Measurements from ENCODE around the gene LEMD3.

The LEMD3 gene
- 111 to 131 (median 123) reads per million in 3 donors for total RNA-seq

DNA sequence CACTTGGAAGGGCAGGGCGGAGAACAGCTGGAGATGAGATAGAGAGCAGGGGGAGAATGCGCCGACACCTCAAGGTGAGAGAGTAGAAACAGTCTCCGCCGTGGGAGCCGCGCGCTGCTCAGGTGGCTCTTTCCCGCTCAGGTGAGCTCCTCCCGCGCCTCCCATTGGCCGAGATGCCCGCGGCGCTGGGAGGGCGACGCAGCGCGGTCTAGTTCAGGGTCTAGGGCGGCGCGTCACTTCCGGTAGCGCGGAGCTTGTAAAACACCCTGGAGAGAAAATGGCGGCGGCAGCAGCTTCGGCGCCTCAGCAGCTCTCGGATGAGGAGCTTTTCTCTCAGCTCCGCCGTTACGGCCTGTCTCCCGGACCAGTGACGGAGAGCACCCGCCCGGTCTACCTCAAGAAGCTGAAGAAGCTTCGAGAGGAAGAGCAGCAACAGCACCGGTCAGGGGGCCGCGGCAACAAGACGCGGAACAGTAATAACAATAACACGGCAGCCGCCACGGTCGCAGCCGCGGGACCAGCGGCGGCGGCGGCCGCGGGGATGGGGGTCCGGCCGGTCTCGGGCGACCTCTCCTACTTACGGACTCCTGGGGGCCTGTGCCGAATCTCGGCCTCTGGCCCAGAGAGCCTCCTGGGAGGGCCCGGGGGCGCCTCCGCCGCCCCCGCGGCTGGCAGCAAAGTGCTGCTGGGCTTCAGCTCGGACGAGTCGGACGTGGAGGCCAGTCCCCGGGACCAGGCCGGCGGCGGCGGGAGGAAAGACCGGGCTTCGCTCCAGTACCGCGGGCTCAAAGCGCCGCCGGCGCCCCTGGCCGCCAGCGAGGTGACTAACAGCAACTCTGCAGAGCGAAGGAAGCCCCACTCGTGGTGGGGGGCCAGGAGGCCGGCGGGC, at the start of gene LEMD3:
TSS of gene LEMD3 (plus strand) at position 264 of the 889 bp plus-strand sequence. CDS start at position 278, 14 bp downstream.
- Histone ChIP-seq H3K9me3 (ENCODE audit: control insufficient read depth, low read length) (no peaks in the 10 kb centered on the region), H3K4me1 (ENCODE audit: control insufficient read depth, insufficient read depth, low read length, poor library complexity, severe bottlenecking) (peaks cover 35% of the 10 kb centered on the region), H3K4me3 (ENCODE audit: insufficient read depth, low read depth, low read length, poor library complexity, severe bottlenecking) (peak within 1 kb of the TSS; percentile 89), H3K27ac (ENCODE audit: insufficient read depth, low read length, poor library complexity, severe bottlenecking) (peak within 1 kb of the TSS; percentile 89), H3K36me3 (ENCODE audit: control insufficient read depth, insufficient read depth, low read length) (no peaks in the 10 kb centered on the region), H3K27me3 (replicated peaks; ENCODE audit: control insufficient read depth, insufficient read depth, low read length, poor library complexity, severe bottlenecking) (no peaks in the 10 kb centered on the region)
- peak; percentile 91 to 93 (median 92) for DNase-seq

DNA sequence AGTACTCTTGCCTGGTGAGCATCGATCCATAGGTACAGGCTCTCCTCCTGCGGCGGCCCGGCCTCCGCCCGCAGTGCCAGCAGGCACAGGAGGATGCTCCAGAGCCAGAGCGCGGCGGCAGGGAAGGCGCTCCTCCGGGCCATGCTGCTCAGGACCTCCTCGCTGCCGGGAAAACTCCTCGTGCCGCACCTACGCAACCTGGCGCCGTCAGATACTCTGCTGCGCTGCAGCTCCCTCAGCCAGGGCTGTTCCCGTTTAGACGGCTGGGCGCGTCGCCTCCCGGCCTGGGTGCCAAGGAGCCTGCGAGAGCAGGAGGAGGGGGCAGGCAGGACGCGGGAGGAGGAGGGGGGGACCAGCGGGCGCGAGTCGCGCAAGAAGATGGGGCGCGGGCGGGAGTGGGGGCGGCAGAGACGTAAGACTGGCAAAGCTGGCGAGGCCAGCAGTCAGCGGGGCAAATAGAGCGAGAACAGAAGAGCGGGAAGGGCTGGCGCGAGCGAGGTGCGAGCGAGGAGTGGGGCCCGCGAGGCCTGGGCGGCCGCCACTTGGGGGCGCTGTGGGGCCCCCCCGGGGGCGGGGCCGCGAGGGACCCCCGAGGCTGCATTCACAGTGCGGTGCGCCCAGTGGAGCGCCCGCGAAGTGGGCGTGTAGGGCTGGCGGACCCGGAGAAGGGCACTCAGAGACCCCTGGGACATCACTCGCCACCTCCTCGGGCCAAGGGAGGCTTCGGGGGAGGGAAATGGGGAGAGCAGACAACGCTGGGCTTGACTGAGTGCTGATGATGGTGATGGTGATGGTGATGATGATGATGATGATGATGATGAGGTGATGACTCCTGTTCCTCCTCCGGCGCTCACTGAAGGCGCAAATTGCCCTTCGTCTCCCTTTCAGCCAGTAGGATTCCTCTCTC, 48.1 kb upstream of the LEMD3 start, which contains the start of gene WIF1:
TSS of gene WIF1 (minus strand) at position 257 of the 907 bp plus-strand sequence. CDS start at position 143, 114 bp downstream.
- H3K4me3 ChIP-seq (ENCODE audit: insufficient read depth, low read depth, low read length, poor library complexity, severe bottlenecking), result peak within 1 kb of the TSS; percentile 22
- no peaks in the 10 kb centered on the region for H3K9me3 ChIP-seq (ENCODE audit: control insufficient read depth, low read length)
- H3K4me1 ChIP-seq (ENCODE audit: control insufficient read depth, insufficient read depth, low read length, poor library complexity, severe bottlenecking), result peaks cover 6% of the 10 kb centered on the region
- DNase-seq, result no peak
- no peak within 1 kb of the TSS for H3K27ac ChIP-seq (ENCODE audit: insufficient read depth, low read length, poor library complexity, severe bottlenecking)
- peaks cover 36% of the 10 kb centered on the region for H3K27me3 ChIP-seq (replicated peaks; ENCODE audit: control insufficient read depth, insufficient read depth, low read length, poor library complexity, severe bottlenecking)
- no peaks in the 10 kb centered on the region for H3K36me3 ChIP-seq (ENCODE audit: control insufficient read depth, insufficient read depth, low read length)

DNA sequence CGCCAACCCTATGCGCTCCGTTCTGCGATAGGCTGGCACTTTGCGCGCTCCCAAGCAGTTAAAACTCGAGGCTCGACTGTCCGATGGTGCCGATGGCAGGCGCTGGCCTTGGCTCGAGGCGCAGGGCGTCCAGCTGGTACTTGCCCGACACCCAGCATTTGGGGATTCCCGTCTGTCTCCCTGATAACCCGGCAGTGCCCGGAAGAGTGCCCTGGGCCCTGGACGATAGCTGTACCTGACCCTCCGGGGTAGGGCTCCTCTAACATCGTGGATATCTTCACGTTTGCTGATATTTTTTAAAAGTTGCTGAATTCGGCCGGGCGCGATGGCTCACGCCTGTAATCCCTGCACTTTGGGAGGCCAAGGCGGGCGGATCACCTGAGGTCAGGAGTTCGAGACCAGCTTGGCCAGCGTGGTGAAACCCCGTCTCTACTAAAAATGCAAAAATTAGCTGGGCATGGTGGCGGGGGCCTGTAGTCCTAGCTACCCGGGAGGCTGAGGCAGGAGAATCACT, 47.4 kb upstream of the LEMD3 start:
- Histone ChIP-seq H3K4me1 (ENCODE audit: control insufficient read depth, insufficient read depth, low read length, poor library complexity, severe bottlenecking) (peaks cover 6% of the 10 kb centered on the region), H3K27me3 (replicated peaks; ENCODE audit: control insufficient read depth, insufficient read depth, low read length, poor library complexity, severe bottlenecking) (peaks cover 36% of the 10 kb centered on the region)

DNA sequence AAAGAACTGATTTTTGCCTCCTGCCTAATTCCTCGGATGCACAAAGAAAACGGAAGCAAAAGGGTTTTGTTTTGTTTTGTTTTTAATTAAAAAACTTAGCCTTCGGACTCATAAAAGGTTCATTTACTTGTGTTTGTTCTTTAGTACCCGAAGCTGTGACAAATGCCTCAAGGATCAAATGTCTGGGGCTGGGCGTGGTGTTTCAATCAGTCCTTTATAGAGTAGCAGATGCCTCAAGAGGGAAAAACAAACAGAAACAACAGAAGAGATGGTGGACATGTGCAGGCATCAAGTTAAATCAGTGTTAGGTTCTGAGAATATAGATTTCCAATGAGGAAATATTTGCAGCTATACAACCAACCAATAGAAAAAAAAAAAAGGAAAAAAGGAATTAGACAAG, 46.7 kb upstream of the LEMD3 start:
- H3K9me3 ChIP-seq (ENCODE audit: control insufficient read depth, low read length), result no peaks in the 10 kb centered on the region
- H3K36me3 ChIP-seq (ENCODE audit: control insufficient read depth, insufficient read depth, low read length), result no peaks in the 10 kb centered on the region
- H3K4me1 ChIP-seq (ENCODE audit: control insufficient read depth, insufficient read depth, low read length, poor library complexity, severe bottlenecking), result peaks cover 6% of the 10 kb centered on the region
- no peak overlapping the region for H3K4me3 ChIP-seq (ENCODE audit: insufficient read depth, low read depth, low read length, poor library complexity, severe bottlenecking)
- H3K27me3 ChIP-seq (replicated peaks; ENCODE audit: control insufficient read depth, insufficient read depth, low read length, poor library complexity, severe bottlenecking), result peaks cover 36% of the 10 kb centered on the region
- H3K27ac ChIP-seq (ENCODE audit: insufficient read depth, low read length, poor library complexity, severe bottlenecking), result no peak overlapping the region
- no peak for DNase-seq

More for the DNA sequence above, 47.4 kb upstream of the LEMD3 start:
- no peak for DNase-seq
- H3K4me3 ChIP-seq (ENCODE audit: insufficient read depth, low read depth, low read length, poor library complexity, severe bottlenecking), result no peak overlapping the region
- H3K27ac ChIP-seq (ENCODE audit: insufficient read depth, low read length, poor library complexity, severe bottlenecking), result no peak overlapping the region
- H3K36me3 ChIP-seq (ENCODE audit: control insufficient read depth, insufficient read depth, low read length), result no peaks in the 10 kb centered on the region
- no peaks in the 10 kb centered on the region for H3K9me3 ChIP-seq (ENCODE audit: control insufficient read depth, low read length)

DNA sequence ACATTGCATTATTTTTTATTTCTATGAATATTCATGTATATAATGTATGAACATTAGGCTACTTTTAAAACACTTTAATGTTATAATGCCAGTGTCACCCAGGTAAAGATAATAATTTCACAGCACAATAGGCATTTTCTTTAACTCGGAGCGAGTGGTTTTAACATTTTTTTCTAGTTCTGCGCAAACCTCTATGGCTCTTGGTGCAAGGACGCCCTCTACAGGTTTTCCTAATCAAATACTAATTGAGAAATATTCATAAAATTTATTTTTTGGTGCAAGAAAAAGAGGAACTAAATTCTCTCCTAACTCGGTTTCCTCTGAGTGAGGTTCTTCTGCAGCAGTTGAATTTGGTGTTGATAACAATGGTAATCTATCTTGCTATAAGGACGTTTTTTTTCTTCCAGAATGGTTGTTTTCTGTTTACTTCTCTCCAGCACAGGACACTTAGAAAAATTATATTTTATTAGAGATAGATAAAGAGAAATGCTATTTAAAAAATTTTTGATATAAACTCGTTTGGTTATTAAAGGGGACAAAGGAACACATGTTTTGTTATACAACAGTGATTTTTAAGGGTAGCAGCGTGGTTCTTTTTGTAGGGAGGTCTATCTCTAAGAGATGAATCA, 45.8 kb upstream of the LEMD3 start:
- Histone ChIP-seq H3K9me3 (ENCODE audit: control insufficient read depth, low read length) (no peaks in the 10 kb centered on the region), H3K27me3 (replicated peaks; ENCODE audit: control insufficient read depth, insufficient read depth, low read length, poor library complexity, severe bottlenecking) (peaks cover 35% of the 10 kb centered on the region), H3K4me3 (ENCODE audit: insufficient read depth, low read depth, low read length, poor library complexity, severe bottlenecking) (no peak overlapping the region), H3K27ac (ENCODE audit: insufficient read depth, low read length, poor library complexity, severe bottlenecking) (no peak overlapping the region), H3K4me1 (ENCODE audit: control insufficient read depth, insufficient read depth, low read length, poor library complexity, severe bottlenecking) (peaks cover 6% of the 10 kb centered on the region), H3K36me3 (ENCODE audit: control insufficient read depth, insufficient read depth, low read length) (no peaks in the 10 kb centered on the region)
- no peak for DNase-seq

DNA sequence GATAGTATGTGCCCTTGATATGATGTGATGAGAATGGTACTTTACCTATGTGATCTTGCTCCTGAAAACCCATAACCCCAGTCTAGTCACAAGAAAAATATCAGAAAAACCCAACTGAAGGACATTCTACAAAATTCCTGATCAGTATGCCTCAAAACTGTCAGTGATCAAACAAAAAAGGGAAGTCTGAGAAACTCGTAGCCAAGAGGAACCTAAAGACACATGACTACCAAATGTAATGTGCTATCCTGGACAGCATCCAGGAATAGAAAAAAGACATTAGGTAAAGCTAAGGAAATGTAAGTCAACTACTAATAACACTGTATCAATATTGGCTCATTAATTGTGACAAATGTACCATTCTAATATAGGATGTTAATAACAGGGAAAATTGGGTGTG, 44.1 kb upstream of the LEMD3 start:
- Histone ChIP-seq H3K9me3 (ENCODE audit: control insufficient read depth, low read length) (no peaks in the 10 kb centered on the region), H3K4me3 (ENCODE audit: insufficient read depth, low read depth, low read length, poor library complexity, severe bottlenecking) (no peak overlapping the region), H3K27ac (ENCODE audit: insufficient read depth, low read length, poor library complexity, severe bottlenecking) (no peak overlapping the region), H3K27me3 (replicated peaks; ENCODE audit: control insufficient read depth, insufficient read depth, low read length, poor library complexity, severe bottlenecking) (peaks cover 22% of the 10 kb centered on the region), H3K4me1 (ENCODE audit: control insufficient read depth, insufficient read depth, low read length, poor library complexity, severe bottlenecking) (peaks cover 6% of the 10 kb centered on the region), H3K36me3 (ENCODE audit: control insufficient read depth, insufficient read depth, low read length) (no peaks in the 10 kb centered on the region)
- DNase-seq, result no peak

DNA sequence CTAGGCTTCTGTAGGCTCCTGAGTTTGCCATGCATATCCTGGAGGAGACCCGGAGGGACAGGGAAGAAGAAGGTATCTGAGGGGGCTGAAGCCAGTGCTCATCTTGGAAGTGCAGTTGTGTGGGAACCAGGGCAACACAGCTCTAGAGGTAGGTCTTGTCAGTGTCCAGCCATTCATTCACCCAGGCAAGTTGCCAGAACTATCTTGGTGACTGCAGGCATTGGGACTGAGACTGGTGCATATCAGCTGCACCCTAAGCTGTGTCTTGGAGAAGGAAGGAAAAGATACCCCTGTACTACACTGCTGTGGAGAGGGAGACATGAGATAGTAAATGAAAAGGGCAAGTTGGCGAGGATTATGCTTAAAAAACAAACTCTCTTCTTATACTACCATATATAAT, 43.4 kb upstream of the LEMD3 start:
- Histone ChIP-seq H3K4me3 (ENCODE audit: insufficient read depth, low read depth, low read length, poor library complexity, severe bottlenecking) (no peak overlapping the region), H3K27ac (ENCODE audit: insufficient read depth, low read length, poor library complexity, severe bottlenecking) (no peak overlapping the region), H3K36me3 (ENCODE audit: control insufficient read depth, insufficient read depth, low read length) (no peaks in the 10 kb centered on the region), H3K27me3 (replicated peaks; ENCODE audit: control insufficient read depth, insufficient read depth, low read length, poor library complexity, severe bottlenecking) (peaks cover 15% of the 10 kb centered on the region), H3K4me1 (ENCODE audit: control insufficient read depth, insufficient read depth, low read length, poor library complexity, severe bottlenecking) (peaks cover 3% of the 10 kb centered on the region), H3K9me3 (ENCODE audit: control insufficient read depth, low read length) (no peaks in the 10 kb centered on the region)
- DNase-seq, result no peak

DNA sequence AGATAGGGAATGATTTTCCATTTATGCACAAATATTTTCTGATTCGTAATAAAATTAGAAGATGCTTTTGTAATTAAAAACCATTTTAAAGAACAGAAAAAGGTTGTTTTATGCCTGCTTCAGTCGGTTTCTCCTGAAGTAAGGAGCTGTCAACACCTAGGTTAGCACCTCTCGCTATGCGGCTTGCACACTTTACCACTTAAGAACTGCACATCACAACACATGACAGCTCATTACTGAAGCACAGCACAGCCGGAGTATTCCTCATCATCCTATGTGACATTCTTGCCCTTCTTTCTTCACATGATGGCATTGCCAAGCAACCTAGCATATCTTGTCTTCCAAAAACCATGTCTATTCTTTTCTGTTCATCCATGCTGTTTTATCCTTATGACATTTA, 42.9 kb upstream of the LEMD3 start:
- Histone ChIP-seq H3K4me3 (ENCODE audit: insufficient read depth, low read depth, low read length, poor library complexity, severe bottlenecking) (no peak overlapping the region), H3K36me3 (ENCODE audit: control insufficient read depth, insufficient read depth, low read length) (no peaks in the 10 kb centered on the region), H3K9me3 (ENCODE audit: control insufficient read depth, low read length) (no peaks in the 10 kb centered on the region), H3K4me1 (ENCODE audit: control insufficient read depth, insufficient read depth, low read length, poor library complexity, severe bottlenecking) (no peaks in the 10 kb centered on the region), H3K27ac (ENCODE audit: insufficient read depth, low read length, poor library complexity, severe bottlenecking) (no peak overlapping the region), H3K27me3 (replicated peaks; ENCODE audit: control insufficient read depth, insufficient read depth, low read length, poor library complexity, severe bottlenecking) (peaks cover 10% of the 10 kb centered on the region)
- DNase-seq, result no peak

DNA sequence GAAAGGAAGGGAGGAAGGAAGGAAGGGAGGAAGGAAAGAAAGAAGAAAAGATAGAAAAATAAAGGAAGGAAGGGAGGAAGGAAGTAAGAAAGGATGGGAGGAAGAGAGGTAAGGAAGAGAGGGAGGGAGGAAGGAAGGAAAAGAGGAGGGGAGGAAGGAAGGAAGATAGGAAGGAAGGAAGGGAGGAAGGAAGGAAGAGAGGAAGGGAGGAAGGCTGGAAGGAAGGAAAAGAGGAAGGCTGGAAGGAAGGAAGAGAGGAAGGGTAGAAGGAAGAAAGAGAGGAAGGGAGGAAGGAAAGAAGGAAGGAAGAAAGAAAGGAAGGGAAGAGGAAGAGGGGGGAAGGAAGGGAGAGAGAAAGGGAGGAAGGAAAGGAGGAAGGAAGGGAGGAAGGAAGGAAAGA, 35.5 kb upstream of the LEMD3 start:
- Histone ChIP-seq H3K27ac (ENCODE audit: insufficient read depth, low read length, poor library complexity, severe bottlenecking) (no peak overlapping the region), H3K4me1 (ENCODE audit: control insufficient read depth, insufficient read depth, low read length, poor library complexity, severe bottlenecking) (no peaks in the 10 kb centered on the region), H3K27me3 (replicated peaks; ENCODE audit: control insufficient read depth, insufficient read depth, low read length, poor library complexity, severe bottlenecking) (no peaks in the 10 kb centered on the region), H3K4me3 (ENCODE audit: insufficient read depth, low read depth, low read length, poor library complexity, severe bottlenecking) (no peak overlapping the region), H3K9me3 (ENCODE audit: control insufficient read depth, low read length) (no peaks in the 10 kb centered on the region), H3K36me3 (ENCODE audit: control insufficient read depth, insufficient read depth, low read length) (no peaks in the 10 kb centered on the region)
- DNase-seq, result no peak
